Posterior vena cava (tissue), 2 donors: ENCODE results near the gene CYP26A1. TPM values are rescaled to one million over a fixed set of nuclear protein-coding genes. Genes with fewer than 3 reads are reported as not detected.

Experiments used
- DNase-seq: peaks from one replicate; pipeline ENCODE4 v3.0.0-alpha.2; 2020; ENCODE audit warnings: low spot score
- intact Hi-C, 2 donors: fragments of 100-400 bp; cut with DNase I; formaldehyde crosslinking; loops; one replicate each; pipeline versions ENCODE4 v1.14.1 to v1.14.2; 2022 to 2023
- long read RNA-seq, 2 donors: library from polyadenylated mRNA; unstranded; transcript quantifications; one replicate each; pipeline ENCODE4 v2.0.0, GENCODE V29; 2020 to 2021
- total RNA-seq, 2 donors: library from RNA; stranded (reverse); fragmentation: NEBNext Ultra II Directional; extraction: Animal tissue kit (Norgen Biotek cat#: 25700); gene quantifications; one replicate each; pipeline ENCODE4 v1.2.1, GENCODE V29; 2021
- donor health status: DM: yes; HTN: yes; CAD: no.
- donor health status: DM: yes; HTN: yes; CAD: no.

The CYP26A1 gene
- total RNA-seq, result not detected
- long read RNA-seq, donor 1, result 0 reads
- long read RNA-seq, donor 2, result 0 reads

GRCh38 chr10:93073539-93074146, at the start of gene CYP26A1:
Gene CYP26A1, plus strand, starts transcription at chr10:93073893. Its CDS starts 42 bp downstream, at chr10:93073935.
- DNase-seq, result no peak
- intact Hi-C loops, result no loop called here

- intact Hi-C loops, result no loop called here
- DNase-seq, result no peak
Measured at GRCh38 chr10:93026072-93026471, 47.6 kb upstream of the CYP26A1 start.

- intact Hi-C loops, result no loop called here
- DNase-seq, result no peak
Measured at GRCh38 chr10:93027508-93027907, 46.2 kb upstream of the CYP26A1 start.

GRCh38 chr10:93028883-93029282, 44.8 kb upstream of the CYP26A1 start:
- intact Hi-C loops, result no loop called here
- DNase-seq, result no peak

GRCh38 chr10:93030409-93030808, 43.3 kb upstream of the CYP26A1 start:
- DNase-seq, result no peak
- intact Hi-C loops, result loop anchor here in 1 of 2 donors (10.0 kb wide), 1 partner anchor 146 kb away; no protein-coding TSS in a partner anchor

- intact Hi-C loops, result loop anchor here in 1 of 2 donors (10.0 kb wide), 1 partner anchor 147 kb away; no protein-coding TSS in a partner anchor
- DNase-seq, result no peak
Measured at GRCh38 chr10:93032105-93032808, 41.4 kb upstream of the CYP26A1 start.

- no peak for DNase-seq
- intact Hi-C loops, result loop anchor here in 1 of 2 donors (10.0 kb wide), 1 partner anchor 148 kb away; no protein-coding TSS in a partner anchor
Measured at GRCh38 chr10:93032809-93033137, 40.9 kb upstream of the CYP26A1 start.

GRCh38 chr10:93034426-93034825, 39.3 kb upstream of the CYP26A1 start:
- no peak for DNase-seq
- intact Hi-C loops, result loop anchor here in 1 of 2 donors (10.0 kb wide), 1 partner anchor 150 kb away; no protein-coding TSS in a partner anchor

GRCh38 chr10:93039110-93039509, 34.6 kb upstream of the CYP26A1 start:
- DNase-seq, result no peak
- intact Hi-C loops, result loop anchor here in 1 of 2 donors (10.0 kb wide), 1 partner anchor 154 kb away; no protein-coding TSS in a partner anchor

- intact Hi-C loops, result loop anchor here in 1 of 2 donors (10.0 kb wide), 1 partner anchor 155 kb away; no protein-coding TSS in a partner anchor
- DNase-seq, result no peak
Measured at GRCh38 chr10:93039721-93040120, 34.0 kb upstream of the CYP26A1 start.

GRCh38 chr10:93054486-93054885, 19.2 kb upstream of the CYP26A1 start:
- intact Hi-C loops, result no loop called here
- DNase-seq, result no peak

- intact Hi-C loops, result no loop called here
Measured at GRCh38 chr10:93058139-93058538, 15.6 kb upstream of the CYP26A1 start.

GRCh38 chr10:93059975-93060886, 13.5 kb upstream of the CYP26A1 start, which contains the start of gene CYP26C1:
Gene CYP26C1, plus strand, starts transcription at chr10:93060798. Its CDS starts 466 bp downstream, at chr10:93061264.
- intact Hi-C loops, result no loop called here
- no peak for DNase-seq

More at GRCh38 chr10:93058139-93058538, 15.6 kb upstream of the CYP26A1 start:
- DNase-seq, result no peak

GRCh38 chr10:93060887-93061593, 12.7 kb upstream of the CYP26A1 start:
- intact Hi-C loops, result no loop called here
- DNase-seq, result peak; percentile 70

- DNase-seq, result peak; percentile 68
- intact Hi-C loops, result no loop called here
Measured at GRCh38 chr10:93061594-93062513, 11.8 kb upstream of the CYP26A1 start.

GRCh38 chr10:93062514-93063143, 11.1 kb upstream of the CYP26A1 start:
- peak; percentile 83 for DNase-seq
- intact Hi-C loops, result no loop called here
